Left lung (tissue), 10 donors: Measurements from ENCODE around the gene MAP4. TPM values are rescaled to one million over a fixed set of nuclear protein-coding genes. Genes with fewer than 3 reads are reported as not detected.
A peak's percentile ranks its signal among the peaks of the same experiment; 100 is the strongest.

Source experiments
- ATAC-seq: fragments of 200-7000 bp; cut with Tn5 transposase; one replicate; pipeline ENCODE4 v1.9.1; 2020; ENCODE audit warnings: moderate library complexity
- DNase-seq, 4 donors: peaks; one replicate each; pipeline ENCODE4 v3.0.0-alpha.2; 2013 to 2020
- H3K27ac ChIP-seq, 2 donors: fragments of 200-600 bp; sonication (generic) in 1 of 2; one replicate each; pipeline versions ENCODE4 v1.5.0 to v1.8.0; 2020 to 2021
- H3K27me3 ChIP-seq, 2 donors: fragments of 200-600 bp; sonication (generic) in 1 of 2; one replicate each; pipeline versions ENCODE4 v1.5.0 to v1.8.0; 2020 to 2021
- H3K36me3 ChIP-seq, 2 donors: fragments of 200-600 bp; sonication (generic) in 1 of 2; one replicate each; pipeline versions ENCODE4 v1.5.0 to v1.8.0; 2020 to 2021
- H3K4me1 ChIP-seq, 2 donors: fragments of 200-600 bp; one replicate each; pipeline ENCODE4 v1.8.0; 2021
- H3K4me3 ChIP-seq, 2 donors: fragments of 200-600 bp; sonication (generic) in 1 of 2; one replicate each; pipeline versions ENCODE4 v1.5.0 to v1.8.0; 2020 to 2021; ENCODE audit warnings: mild to moderate bottlenecking in 1 of 2
- H3K9me3 ChIP-seq, 2 donors: fragments of 200-600 bp; sonication (generic) in 1 of 2; one replicate each; pipeline versions ENCODE4 v1.5.0 to v1.8.0; 2020 to 2021
- intact Hi-C, 2 donors: fragments of 100-400 bp; cut with DNase I; formaldehyde crosslinking; loops; one replicate each; pipeline versions ENCODE4 v1.11.2 to v1.14.2; 2022
- polyA plus RNA-seq, 6 donors: library from polyadenylated mRNA; unstranded; fragments of 120-200 nt; gene quantifications; one replicate each; pipeline ENCODE4 v1.2.1, GENCODE V29; 2013; ENCODE audit not compliant: insufficient read length in 6 of 6
- total RNA-seq, 2 donors: library from RNA; stranded (reverse); fragmentation: NEBNext Ultra II Directional; extraction: Animal tissue kit (Norgen Biotek cat#: 25700); gene quantifications; one replicate each; pipeline ENCODE4 v1.2.1, GENCODE V29; 2021
- TF ChIP-seq, protein P1 (sequence below), 2 donors: fragments of 200-600 bp; sonication (generic) in 1 of 2; IDR thresholded peaks; one replicate each; pipeline versions ENCODE4 v1.5.0 to v1.8.0; 2021; ENCODE audit warnings: antibody characterized with exemption in 2 of 2
- donor health status: DM: no; HTN: yes; CAD: no.
- donor health status: DM: no; HTN: no; CAD: no.

Gene MAP4
- total and polyA plus RNA-seq, 8 donors: 165 to 216 (median 177) TPM

DNA sequence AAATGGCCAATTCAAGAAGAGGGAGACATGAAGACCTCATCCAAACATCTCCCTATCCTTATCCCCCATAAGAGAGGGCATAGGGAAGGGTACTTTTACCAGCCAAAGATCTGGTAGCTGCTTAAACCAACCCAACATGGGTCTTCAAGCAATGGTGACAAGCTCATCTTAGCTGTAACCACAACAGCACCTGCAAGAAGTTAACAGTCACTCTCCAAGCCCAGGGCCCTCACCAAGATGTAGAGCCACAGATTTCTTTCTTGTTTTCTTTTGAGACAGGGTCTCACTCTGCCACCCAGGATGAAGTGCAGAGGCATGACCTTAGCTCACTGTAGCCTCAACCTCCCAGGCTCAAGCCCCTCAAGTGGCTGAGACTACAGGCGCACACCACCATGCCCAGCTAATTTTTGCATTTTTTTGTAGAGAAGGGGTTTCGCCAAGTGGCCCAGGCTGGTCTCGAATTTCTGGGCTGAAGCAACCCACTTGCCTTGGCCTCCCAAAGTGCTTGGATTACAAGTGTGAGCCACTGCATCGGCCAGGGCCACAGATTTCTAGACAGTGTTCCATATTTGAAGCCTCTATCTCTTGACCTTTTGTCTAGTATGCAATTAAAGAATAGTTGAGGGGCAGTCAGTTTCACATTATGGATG is 156.1 kb downstream of the MAP4 start:
- peaks cover 0 to 87% of the 10 kb centered on the region in 2 donors for H3K36me3 ChIP-seq
- no peak overlapping the region for H3K27ac ChIP-seq
- TF ChIP-seq, protein P1, sequence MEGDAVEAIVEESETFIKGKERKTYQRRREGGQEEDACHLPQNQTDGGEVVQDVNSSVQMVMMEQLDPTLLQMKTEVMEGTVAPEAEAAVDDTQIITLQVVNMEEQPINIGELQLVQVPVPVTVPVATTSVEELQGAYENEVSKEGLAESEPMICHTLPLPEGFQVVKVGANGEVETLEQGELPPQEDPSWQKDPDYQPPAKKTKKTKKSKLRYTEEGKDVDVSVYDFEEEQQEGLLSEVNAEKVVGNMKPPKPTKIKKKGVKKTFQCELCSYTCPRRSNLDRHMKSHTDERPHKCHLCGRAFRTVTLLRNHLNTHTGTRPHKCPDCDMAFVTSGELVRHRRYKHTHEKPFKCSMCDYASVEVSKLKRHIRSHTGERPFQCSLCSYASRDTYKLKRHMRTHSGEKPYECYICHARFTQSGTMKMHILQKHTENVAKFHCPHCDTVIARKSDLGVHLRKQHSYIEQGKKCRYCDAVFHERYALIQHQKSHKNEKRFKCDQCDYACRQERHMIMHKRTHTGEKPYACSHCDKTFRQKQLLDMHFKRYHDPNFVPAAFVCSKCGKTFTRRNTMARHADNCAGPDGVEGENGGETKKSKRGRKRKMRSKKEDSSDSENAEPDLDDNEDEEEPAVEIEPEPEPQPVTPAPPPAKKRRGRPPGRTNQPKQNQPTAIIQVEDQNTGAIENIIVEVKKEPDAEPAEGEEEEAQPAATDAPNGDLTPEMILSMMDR (IDR thresholded peaks at IDR 0.05): no peak
- no peaks in the 10 kb centered on the region for H3K27me3 ChIP-seq
- intact Hi-C loops: no loop called here
- DNase-seq (peak in 1 of 4 donors; percentile 8), ATAC-seq (no peak)
- no peaks in the 10 kb centered on the region for H3K9me3 ChIP-seq
- no peaks in the 10 kb centered on the region for H3K4me1 ChIP-seq
- no peak overlapping the region for H3K4me3 ChIP-seq

DNA sequence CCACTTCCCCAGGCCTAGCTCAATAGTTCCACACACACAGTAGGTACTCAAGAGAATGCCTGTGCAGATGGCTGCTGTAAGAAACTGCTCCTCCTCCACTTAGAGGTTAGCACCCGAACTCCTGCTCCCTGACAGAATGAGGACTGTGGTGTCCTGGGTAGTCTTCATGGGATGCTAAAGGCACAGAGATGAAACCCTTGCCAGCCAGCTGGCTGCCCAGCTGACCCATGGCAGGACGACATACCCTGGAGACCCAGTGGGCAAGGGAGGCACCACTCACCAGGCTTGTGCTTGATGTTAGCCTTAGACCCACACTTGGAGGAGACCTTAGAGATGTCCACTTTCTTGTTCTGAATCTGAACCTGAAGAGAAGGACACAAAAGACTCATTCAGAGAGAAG is 159.1 kb downstream of the MAP4 start:
- ATAC-seq (no peak), DNase-seq (no peak)
- peaks cover 0 to 90% of the 10 kb centered on the region in 2 donors for H3K36me3 ChIP-seq
- H3K4me1 ChIP-seq: no peaks in the 10 kb centered on the region
- intact Hi-C loops: no loop called here
- no peaks in the 10 kb centered on the region for H3K27me3 ChIP-seq
- TF ChIP-seq, protein P1 (IDR thresholded peaks at IDR 0.05): no peak
- no peaks in the 10 kb centered on the region for H3K9me3 ChIP-seq
- H3K27ac ChIP-seq: no peak overlapping the region
- H3K4me3 ChIP-seq: no peak overlapping the region

DNA sequence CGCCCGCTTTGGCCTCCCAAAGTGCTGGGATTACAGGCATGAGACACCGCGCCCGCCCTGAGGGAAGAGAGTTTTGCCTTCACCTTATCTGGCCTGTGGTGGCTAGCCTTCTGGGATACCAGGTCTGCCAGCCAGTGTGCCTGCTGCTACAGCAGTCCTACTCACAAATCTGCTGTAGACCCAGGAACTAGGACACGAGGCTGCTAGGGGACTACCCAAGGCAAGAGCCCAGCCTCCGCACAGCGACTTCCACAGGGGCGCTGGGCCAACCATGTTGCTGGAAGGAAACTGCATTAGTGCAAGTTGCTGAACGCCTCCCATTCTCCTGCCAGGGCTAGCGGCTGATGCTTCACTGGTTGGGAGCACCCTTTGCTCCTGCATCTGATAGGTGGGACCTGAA is 159.5 kb downstream of the MAP4 start:
- ATAC-seq: no peak
- peaks cover 0 to 90% of the 10 kb centered on the region in 2 donors for H3K36me3 ChIP-seq
- H3K4me1 ChIP-seq: no peaks in the 10 kb centered on the region
- peak in 1 of 4 donors; percentile 56 for DNase-seq
- TF ChIP-seq, protein P1 (IDR thresholded peaks at IDR 0.05): no peak
- H3K27ac ChIP-seq: no peak overlapping the region
- H3K27me3 ChIP-seq: no peaks in the 10 kb centered on the region
- no peak overlapping the region for H3K4me3 ChIP-seq
- intact Hi-C loops: no loop called here
- no peaks in the 10 kb centered on the region for H3K9me3 ChIP-seq

DNA sequence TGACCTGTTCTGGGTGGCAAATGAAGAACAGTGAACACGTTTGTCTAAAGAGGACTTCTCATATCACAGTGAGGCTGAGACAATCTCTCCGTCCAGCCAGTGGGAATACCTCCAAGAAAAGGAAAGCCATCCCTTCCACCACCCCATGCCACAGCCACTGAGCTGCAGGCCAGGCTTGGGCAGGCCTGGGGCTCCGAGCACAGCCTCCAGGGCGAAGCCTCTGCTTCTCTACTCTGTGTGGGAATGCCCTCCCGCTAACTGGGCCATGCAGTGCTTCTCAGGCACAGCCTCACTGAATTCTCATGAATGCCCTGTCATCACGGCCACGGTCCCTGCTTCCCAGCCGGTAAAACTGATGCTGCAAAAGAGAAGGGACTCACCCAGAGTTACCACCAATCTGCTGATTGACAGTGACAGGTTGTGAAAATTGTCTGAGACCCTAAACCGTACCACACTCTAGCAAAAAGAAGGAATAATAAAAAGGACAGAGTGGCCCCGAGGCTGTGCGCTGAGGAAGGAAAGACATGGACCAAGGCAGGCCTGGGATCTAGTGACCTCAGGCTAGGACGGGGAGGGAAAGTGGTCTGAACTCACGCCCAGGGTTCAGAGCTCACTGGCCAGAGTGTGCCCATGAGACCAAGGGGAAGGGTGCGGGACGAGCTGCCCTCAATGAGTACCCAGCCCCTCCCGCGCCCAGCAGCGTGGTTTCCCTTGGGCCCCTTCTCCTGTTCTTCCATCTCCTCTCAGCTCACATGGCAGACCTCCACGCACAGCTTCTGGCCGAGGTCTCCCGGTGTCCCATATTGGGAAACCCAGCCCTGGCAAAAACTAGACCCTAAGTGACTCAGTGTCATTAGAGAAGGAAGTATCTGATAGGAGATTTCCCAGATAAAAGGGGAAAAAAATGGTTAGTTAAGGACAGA is 160.5 kb downstream of the MAP4 start:
- Histone ChIP-seq H3K27me3 (no peaks in the 10 kb centered on the region), H3K4me1 (no peaks in the 10 kb centered on the region), H3K27ac (no peak overlapping the region), H3K4me3 (no peak overlapping the region), H3K36me3 (peaks cover 0 to 92% of the 10 kb centered on the region in 2 donors), H3K9me3 (no peaks in the 10 kb centered on the region)
- DNase-seq (peak in 1 of 4 donors; percentile 67), ATAC-seq (no peak)
- intact Hi-C loops: no loop called here
- TF ChIP-seq, protein P1 (IDR thresholded peaks at IDR 0.05): no peak
